Nephron progenitor cell (in vitro differentiated cells): ENCODE data around the gene DNASE1L1.
A peak's percentile ranks its signal among the peaks of the same experiment; 100 is the strongest.

Experiments
- DNase-seq: peaks from one replicate; pipeline ENCODE4 v3.0.0; 2021
- H3K27ac Mint-ChIP-seq: 2 replicates; pipeline ENCODE4 v1.8.0; 2021; ENCODE audit warnings: mild to moderate bottlenecking, moderate library complexity, mixed read lengths
- H3K27me3 Mint-ChIP-seq: 2 replicates; pipeline ENCODE4 v1.8.0; 2021; ENCODE audit warnings: mild to moderate bottlenecking, low read depth, mixed read lengths; ENCODE audit not compliant: poor library complexity
- H3K36me3 Mint-ChIP-seq: 2 replicates; pipeline ENCODE4 v1.8.0; 2021; ENCODE audit warnings: low read depth, mixed read lengths
- H3K4me1 Mint-ChIP-seq: 2 replicates; pipeline ENCODE4 v1.8.0; 2021; ENCODE audit warnings: mixed read lengths
- H3K4me3 Mint-ChIP-seq: 2 replicates; pipeline ENCODE4 v1.8.0; 2021; ENCODE audit warnings: mild to moderate bottlenecking, moderate library complexity, mixed read lengths
- H3K9me3 Mint-ChIP-seq: 2 replicates; pipeline ENCODE4 v1.8.0; 2021; ENCODE audit warnings: mild to moderate bottlenecking, moderate library complexity, mixed read lengths
- TF ChIP-seq, protein P1 (sequence below): fragments of 200-600 bp; sonication (generic); IDR thresholded peaks from 2 replicates; pipeline ENCODE4 v1.5.0; 2021; ENCODE audit warnings: antibody characterized with exemption

DNASE1L1 gene

DNA sequence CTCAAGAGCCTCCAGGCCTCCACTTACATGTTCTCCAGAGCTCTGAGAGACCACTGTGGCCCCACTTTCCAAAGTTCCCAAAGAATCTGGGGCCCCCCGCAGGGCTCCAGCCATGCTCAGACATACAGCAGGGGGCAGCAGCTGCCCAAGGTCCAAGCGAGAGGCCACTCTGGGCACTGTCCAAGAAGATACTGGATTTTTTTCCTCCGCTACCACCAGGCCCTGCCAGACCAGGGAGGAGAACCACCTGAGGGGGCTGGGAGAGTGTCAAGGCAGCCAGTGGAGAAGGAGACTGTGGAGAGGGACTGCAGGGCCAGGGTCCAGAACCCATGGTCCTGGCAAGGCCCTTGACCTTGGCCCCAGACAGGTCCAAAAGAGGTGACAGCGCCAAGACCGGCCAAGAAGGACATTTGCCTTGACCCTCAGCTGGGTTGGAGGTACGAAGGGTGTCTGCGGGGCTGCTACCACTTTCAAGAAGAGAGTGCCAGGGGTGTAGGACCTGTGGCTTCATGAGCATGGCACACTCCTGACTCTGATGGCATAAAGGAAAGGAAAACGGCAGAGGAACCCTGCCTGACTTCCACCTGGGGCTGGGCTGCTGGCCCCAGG lies 24.7 kb downstream of the DNASE1L1 start:
- no peak for DNase-seq
- peaks cover 4% of the 10 kb centered on the region for H3K36me3 Mint-ChIP-seq
- H3K4me3 Mint-ChIP-seq = no peak overlapping the region
- H3K27ac Mint-ChIP-seq = no peak overlapping the region
- H3K4me1 Mint-ChIP-seq = peaks cover 14% of the 10 kb centered on the region
- H3K27me3 Mint-ChIP-seq = peaks cover 3% of the 10 kb centered on the region
- H3K9me3 Mint-ChIP-seq = peaks cover 25% of the 10 kb centered on the region
- TF ChIP-seq, protein P1, sequence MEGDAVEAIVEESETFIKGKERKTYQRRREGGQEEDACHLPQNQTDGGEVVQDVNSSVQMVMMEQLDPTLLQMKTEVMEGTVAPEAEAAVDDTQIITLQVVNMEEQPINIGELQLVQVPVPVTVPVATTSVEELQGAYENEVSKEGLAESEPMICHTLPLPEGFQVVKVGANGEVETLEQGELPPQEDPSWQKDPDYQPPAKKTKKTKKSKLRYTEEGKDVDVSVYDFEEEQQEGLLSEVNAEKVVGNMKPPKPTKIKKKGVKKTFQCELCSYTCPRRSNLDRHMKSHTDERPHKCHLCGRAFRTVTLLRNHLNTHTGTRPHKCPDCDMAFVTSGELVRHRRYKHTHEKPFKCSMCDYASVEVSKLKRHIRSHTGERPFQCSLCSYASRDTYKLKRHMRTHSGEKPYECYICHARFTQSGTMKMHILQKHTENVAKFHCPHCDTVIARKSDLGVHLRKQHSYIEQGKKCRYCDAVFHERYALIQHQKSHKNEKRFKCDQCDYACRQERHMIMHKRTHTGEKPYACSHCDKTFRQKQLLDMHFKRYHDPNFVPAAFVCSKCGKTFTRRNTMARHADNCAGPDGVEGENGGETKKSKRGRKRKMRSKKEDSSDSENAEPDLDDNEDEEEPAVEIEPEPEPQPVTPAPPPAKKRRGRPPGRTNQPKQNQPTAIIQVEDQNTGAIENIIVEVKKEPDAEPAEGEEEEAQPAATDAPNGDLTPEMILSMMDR = no peak

DNA sequence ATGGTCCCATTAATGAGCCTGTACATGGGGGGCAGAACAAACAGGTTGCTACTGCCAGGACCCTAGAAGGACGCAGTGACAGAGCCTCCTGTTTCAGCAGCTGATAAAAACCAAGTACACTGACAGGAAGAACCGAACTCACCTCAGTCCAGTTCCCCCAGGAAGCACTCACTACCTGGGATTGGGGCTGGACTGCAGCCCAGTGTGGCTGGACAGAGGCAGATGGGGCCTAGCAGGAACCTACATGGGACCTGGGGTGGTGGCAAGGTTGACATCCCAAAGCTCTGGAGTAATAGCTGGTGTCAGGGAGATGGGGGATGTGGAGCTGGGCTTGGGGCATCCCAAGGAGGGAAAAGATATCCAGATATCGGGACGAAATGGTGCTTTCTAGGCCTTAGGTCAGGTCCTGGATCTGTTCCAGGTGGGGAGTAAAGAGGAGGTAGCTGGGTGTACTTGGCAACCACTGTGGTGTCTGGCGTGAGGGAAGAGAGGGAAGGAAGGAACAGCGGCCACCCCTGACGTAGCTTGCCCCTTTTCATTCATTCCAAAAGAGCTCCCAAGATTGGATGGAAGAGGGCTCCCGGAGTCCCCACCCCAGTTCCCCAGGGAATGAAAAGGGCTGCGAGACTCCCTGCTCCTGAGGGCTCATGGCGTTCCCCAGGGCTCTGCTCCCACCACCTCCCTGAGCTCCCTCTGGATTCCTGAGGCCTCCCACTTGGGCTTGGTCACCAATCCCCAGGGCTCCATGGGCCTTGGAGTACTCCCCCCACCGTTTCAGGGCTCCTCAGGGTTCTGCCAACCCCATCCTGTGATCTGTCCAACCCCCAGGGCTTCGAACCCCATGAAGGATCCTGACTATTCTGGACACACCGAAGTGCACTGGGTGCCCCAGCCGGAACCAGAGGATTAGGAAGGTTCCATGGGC lies 25.4 kb downstream of the DNASE1L1 start:
- H3K27ac Mint-ChIP-seq = no peak overlapping the region

DNA sequence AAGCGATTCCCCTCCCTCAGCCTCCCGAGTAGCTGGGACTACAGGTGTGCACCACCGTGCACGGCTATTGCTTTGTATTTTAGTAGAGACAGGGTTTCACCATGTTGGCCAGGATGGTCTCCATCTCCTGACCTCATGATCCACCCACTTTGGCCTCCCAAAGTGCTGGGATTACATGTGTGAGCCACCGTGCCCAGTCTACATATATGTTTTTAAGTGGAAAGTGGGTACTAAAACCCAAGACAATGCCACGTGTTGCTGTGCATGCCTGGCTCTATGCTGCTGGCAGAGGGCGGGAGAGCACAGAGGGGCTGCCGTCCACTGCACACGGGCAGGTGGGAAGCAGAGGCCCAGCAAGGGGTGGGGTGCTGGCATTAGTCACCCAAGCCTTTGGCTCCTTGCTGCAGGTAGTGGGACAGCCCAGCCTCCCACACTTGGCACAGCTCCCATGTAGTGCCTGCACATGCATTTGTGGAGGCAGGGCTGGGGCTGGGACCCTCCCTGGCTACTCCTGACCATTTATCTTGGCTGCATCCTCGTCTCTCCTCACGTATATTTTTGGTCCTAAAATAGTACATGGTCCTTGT lies 26.5 kb downstream of the DNASE1L1 start:
- H3K4me3 Mint-ChIP-seq = no peak overlapping the region
- TF ChIP-seq, protein P1 = no peak
- peaks cover 14% of the 10 kb centered on the region for H3K4me1 Mint-ChIP-seq
- peaks cover 3% of the 10 kb centered on the region for H3K27me3 Mint-ChIP-seq
- DNase-seq = no peak
- peaks cover 4% of the 10 kb centered on the region for H3K36me3 Mint-ChIP-seq
- H3K27ac Mint-ChIP-seq = no peak overlapping the region
- H3K9me3 Mint-ChIP-seq = peaks cover 25% of the 10 kb centered on the region

More for the DNA sequence above, 25.4 kb downstream of the DNASE1L1 start:
- Mint-ChIP-seq H3K27me3 (peaks cover 3% of the 10 kb centered on the region), H3K4me1 (peaks cover 14% of the 10 kb centered on the region), H3K36me3 (peaks cover 4% of the 10 kb centered on the region), H3K9me3 (peaks cover 25% of the 10 kb centered on the region), H3K4me3 (no peak overlapping the region)
- TF ChIP-seq, protein P1 = no peak
- DNase-seq = no peak

DNA sequence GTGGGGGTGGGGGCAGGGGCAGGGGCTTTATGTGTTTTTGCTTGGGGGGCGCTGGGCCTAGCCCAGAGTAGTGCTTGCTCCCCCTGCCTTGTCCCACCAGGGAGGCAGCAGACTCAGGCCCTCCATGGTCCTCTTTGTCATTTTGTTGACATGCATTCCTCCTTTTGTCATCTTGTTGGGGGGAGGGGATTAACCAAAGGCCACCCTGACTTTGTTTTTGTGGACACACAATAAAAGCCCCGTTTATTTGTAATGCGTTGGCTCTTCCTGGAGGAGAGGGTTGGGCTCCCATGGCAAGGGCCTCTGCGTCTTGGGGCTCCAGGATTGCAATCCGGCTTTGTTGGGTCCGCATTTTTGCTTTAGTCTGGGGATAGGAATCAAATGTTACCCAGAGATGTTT lies 27.8 kb downstream of the DNASE1L1 start:
- TF ChIP-seq, protein P1 = no peak
- Mint-ChIP-seq H3K27ac (no peak overlapping the region), H3K27me3 (peaks cover 3% of the 10 kb centered on the region), H3K4me3 (no peak overlapping the region), H3K9me3 (peaks cover 37% of the 10 kb centered on the region), H3K36me3 (peaks cover 4% of the 10 kb centered on the region), H3K4me1 (peaks cover 24% of the 10 kb centered on the region)
- DNase-seq = no peak

DNA sequence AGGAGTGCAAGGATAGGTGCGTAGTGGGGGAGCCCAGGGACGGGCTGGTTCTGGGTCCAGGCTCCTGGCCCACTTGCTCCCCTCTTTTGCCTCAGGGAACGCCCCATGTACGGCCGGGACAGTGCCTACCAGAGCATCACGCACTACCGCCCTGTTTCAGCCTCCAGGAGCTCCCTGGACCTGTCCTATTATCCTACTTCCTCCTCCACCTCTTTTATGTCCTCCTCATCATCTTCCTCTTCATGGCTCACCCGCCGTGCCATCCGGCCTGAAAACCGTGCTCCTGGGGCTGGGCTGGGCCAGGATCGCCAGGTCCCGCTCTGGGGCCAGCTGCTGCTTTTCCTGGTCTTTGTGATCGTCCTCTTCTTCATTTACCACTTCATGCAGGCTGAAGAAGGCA lies 28.3 kb downstream of the DNASE1L1 start:
- Mint-ChIP-seq H3K36me3 (peaks cover 4% of the 10 kb centered on the region), H3K4me1 (peaks cover 24% of the 10 kb centered on the region), H3K9me3 (peaks cover 39% of the 10 kb centered on the region), H3K27ac (peak overlapping the region; percentile 23), H3K4me3 (peak overlapping the region; percentile 87), H3K27me3 (peaks cover 3% of the 10 kb centered on the region)
- TF ChIP-seq, protein P1 = no peak
- no peak for DNase-seq
